HG02798 (cell line): ENCODE results near the gene ATP8A2.

Experiments
- ATAC-seq: cut with Tn5 transposase; IDR thresholded peaks from one replicate; pipeline ENCODE4 v1.9.1; 2021; ENCODE audit warnings: mild to moderate bottlenecking; ENCODE audit not compliant: unreplicated experiment, poor library complexity

The ATP8A2 gene

GRCh38 chr13:25678398-25678797, 306.6 kb downstream of the ATP8A2 start:
- no peak for ATAC-seq

GRCh38 chr13:25679159-25679558, 307.4 kb downstream of the ATP8A2 start:
- no peak for ATAC-seq

GRCh38 chr13:25679936-25680335, 308.2 kb downstream of the ATP8A2 start:
- no peak for ATAC-seq

GRCh38 chr13:25682276-25682675, 310.5 kb downstream of the ATP8A2 start:
- ATAC-seq, result no peak

GRCh38 chr13:25683056-25683455, 311.3 kb downstream of the ATP8A2 start:
- no peak for ATAC-seq

GRCh38 chr13:25683662-25684370, 312.0 kb downstream of the ATP8A2 start:
- no peak for ATAC-seq

- ATAC-seq, result no peak
Measured at GRCh38 chr13:25684491-25684890, 312.7 kb downstream of the ATP8A2 start.

GRCh38 chr13:25686831-25687470, 315.2 kb downstream of the ATP8A2 start:
- ATAC-seq, result no peak

GRCh38 chr13:25687471-25688225, 315.9 kb downstream of the ATP8A2 start:
- ATAC-seq, result no peak

- ATAC-seq, result no peak
Measured at GRCh38 chr13:25688536-25688935, 316.8 kb downstream of the ATP8A2 start.

GRCh38 chr13:25689539-25689938, 317.8 kb downstream of the ATP8A2 start:
- no peak for ATAC-seq

GRCh38 chr13:25690582-25690981, 318.8 kb downstream of the ATP8A2 start:
- ATAC-seq, result no peak

GRCh38 chr13:25691654-25692053, 319.9 kb downstream of the ATP8A2 start:
- ATAC-seq, result no peak

- ATAC-seq, result no peak
Measured at GRCh38 chr13:25692099-25692498, 320.3 kb downstream of the ATP8A2 start.

GRCh38 chr13:25699056-25699455, 327.3 kb downstream of the ATP8A2 start:
- no peak for ATAC-seq

- ATAC-seq, result no peak
Measured at GRCh38 chr13:25699600-25699999, 327.8 kb downstream of the ATP8A2 start.

- no peak for ATAC-seq
Measured at GRCh38 chr13:25701304-25701703, 329.5 kb downstream of the ATP8A2 start.

- ATAC-seq, result no peak
Measured at GRCh38 chr13:25702386-25702785, 330.6 kb downstream of the ATP8A2 start.

GRCh38 chr13:25707726-25708125, 336.0 kb downstream of the ATP8A2 start:
- no peak for ATAC-seq

GRCh38 chr13:25708268-25708667, 336.5 kb downstream of the ATP8A2 start:
- no peak for ATAC-seq

GRCh38 chr13:25709088-25709487, 337.3 kb downstream of the ATP8A2 start:
- ATAC-seq, result no peak
